Neural progenitor cell (in vitro differentiated cells): ENCODE results near the gene PPIH. TPM values are rescaled to one million over a fixed set of nuclear protein-coding genes. Genes with fewer than 3 reads are reported as not detected.

Source experiments
- DNase-seq: peaks from one replicate; pipeline ENCODE4 v3.0.0-alpha.2; 2016; ENCODE audit warnings: low spot score
- H2AFZ ChIP-seq: fragments of 200-600 bp; sonication (generic); replicated peaks from 2 replicates; pipeline ENCODE4 v1.6.1; 2016; ENCODE audit warnings: antibody characterized with exemption
- H3F3A ChIP-seq: fragments of 200-600 bp; sonication (generic); 2 replicates; pipeline ENCODE4 v1.6.1; 2016; ENCODE audit warnings: antibody characterized with exemption, low read depth
- H3K27ac ChIP-seq: fragments of 200-600 bp; sonication (generic); 2 replicates; pipeline ENCODE4 v1.5.1; 2016; ENCODE audit warnings: mild to moderate bottlenecking
- H3K27me3 ChIP-seq: fragments of 200-600 bp; sonication (generic); 2 replicates; pipeline ENCODE4 v1.6.1; 2016; ENCODE audit warnings: mild to moderate bottlenecking, moderate library complexity
- H3K36me3 ChIP-seq: fragments of 200-600 bp; sonication (generic); 2 replicates; pipeline ENCODE4 v1.5.1; 2016
- H3K4me1 ChIP-seq: fragments of 200-600 bp; sonication (generic); 2 replicates; pipeline ENCODE4 v1.6.1; 2016; ENCODE audit warnings: mixed run types
- H3K4me2 ChIP-seq: fragments of 200-600 bp; sonication (generic); 2 replicates; pipeline ENCODE4 v1.6.1; 2016
- H3K4me3 ChIP-seq: fragments of 200-600 bp; sonication (generic); 2 replicates; pipeline ENCODE4 v1.5.1; 2016
- H3K79me2 ChIP-seq: fragments of 200-600 bp; sonication (generic); 2 replicates; pipeline ENCODE4 v1.6.1; 2016; ENCODE audit warnings: low read depth
- H3K9ac ChIP-seq: fragments of 200-600 bp; sonication (generic); 2 replicates; pipeline ENCODE4 v1.6.1; 2016
- H3K9me3 ChIP-seq: fragments of 200-600 bp; sonication (generic); 2 replicates; pipeline ENCODE4 v1.5.1; 2016; ENCODE audit warnings: low read depth
- H4K20me1 ChIP-seq: fragments of 200-600 bp; sonication (generic); 2 replicates; pipeline ENCODE4 v1.6.1; 2016; ENCODE audit warnings: low read depth
- H3K27ac Mint-ChIP-seq: 3 replicates; pipeline ENCODE4 v1.8.0; 2021; ENCODE audit warnings: mixed read lengths
- H3K27me3 Mint-ChIP-seq: 2 replicates; pipeline ENCODE4 v1.8.0; 2022; ENCODE audit warnings: low read depth, mild to moderate bottlenecking, inconsistent platforms, moderate library complexity, mixed read lengths; ENCODE audit not compliant: insufficient read depth
- H3K36me3 Mint-ChIP-seq: 3 replicates; pipeline ENCODE4 v1.8.0; 2021; ENCODE audit warnings: mixed read lengths
- H3K4me1 Mint-ChIP-seq: 3 replicates; pipeline ENCODE4 v1.8.0; 2021; ENCODE audit warnings: mixed read lengths
- H3K4me3 Mint-ChIP-seq: 3 replicates; pipeline ENCODE4 v1.8.0; 2021; ENCODE audit warnings: mild to moderate bottlenecking, moderate library complexity, mixed read lengths
- H3K9me3 Mint-ChIP-seq: 3 replicates; pipeline ENCODE4 v1.8.0; 2020; ENCODE audit warnings: mixed read lengths
- CTCF ChIP-seq: fragments of 200-600 bp; sonication (generic); IDR thresholded peaks from 2 replicates; pipeline ENCODE4 v1.5.1; 2017; ENCODE audit warnings: antibody characterized with exemption, mild to moderate bottlenecking
- EZH2 ChIP-seq: fragments of 200-600 bp; sonication (generic); IDR thresholded peaks from 2 replicates; pipeline ENCODE4 v1.6.1; 2017; ENCODE audit warnings: antibody characterized with exemption, mild to moderate bottlenecking, moderate library complexity
- EZH2phosphoT487 ChIP-seq: fragments of 200-600 bp; sonication (generic); IDR thresholded peaks from 2 replicates; pipeline ENCODE4 v1.6.1; 2017; ENCODE audit warnings: antibody characterized with exemption
- total RNA-seq: library from RNA; depleted of rRNA; stranded (reverse); fragments of >200 nt; gene quantifications from 2 replicates; pipeline ENCODE4 v1.2.3, GENCODE V29; 2015; ENCODE audit warnings: low replicate concordance

PPIH gene
- total RNA-seq, 1 donor from 2014 or later, result 126 TPM

DNA sequence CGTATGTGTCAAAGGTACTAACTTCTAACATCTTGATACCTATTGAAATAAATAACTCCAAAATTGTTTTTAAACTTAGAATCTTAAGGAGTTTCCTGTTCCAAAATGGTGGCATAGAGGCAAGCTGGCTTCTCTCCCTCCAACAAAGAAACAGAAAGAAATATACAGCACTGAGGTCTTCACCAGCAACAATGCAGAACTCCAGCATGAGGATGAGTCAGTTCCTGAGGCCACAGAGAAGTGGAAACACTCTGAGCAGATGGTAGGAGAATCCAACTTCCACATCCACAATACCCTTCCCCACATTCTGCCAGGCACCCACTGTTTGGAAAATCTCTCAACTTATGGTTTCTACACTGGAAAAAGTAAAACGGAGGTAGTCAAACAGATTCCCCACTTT, 12.2 kb upstream of the PPIH start:
- DNase-seq, result no peak
- TF ChIP-seq EZH2, result no peak
- no peak for TF ChIP-seq CTCF
- no peak for TF ChIP-seq EZH2phosphoT487
- H2AFZ ChIP-seq, result no peak overlapping the region
- no peak overlapping the region for H3K4me3 ChIP-seq
- no peak overlapping the region for H3K9ac ChIP-seq
- Mint-ChIP-seq H3K36me3 (peaks cover 18% of the 10 kb centered on the region), H3K27me3 (no peaks in the 10 kb centered on the region), H3K4me1 (no peaks in the 10 kb centered on the region), H3K27ac (no peak overlapping the region), H3K9me3 (no peaks in the 10 kb centered on the region), H3K4me3 (no peak overlapping the region)
- H3K36me3 ChIP-seq, result no peaks in the 10 kb centered on the region
- H3K27ac ChIP-seq, result no peak overlapping the region
- H3K27me3 ChIP-seq, result peaks cover 25% of the 10 kb centered on the region
- no peaks in the 10 kb centered on the region for H3F3A ChIP-seq
- no peaks in the 10 kb centered on the region for H3K9me3 ChIP-seq
- H3K4me1 ChIP-seq, result no peaks in the 10 kb centered on the region
- H3K4me2 ChIP-seq, result no peak overlapping the region
- H4K20me1 ChIP-seq, result no peaks in the 10 kb centered on the region
- no peaks in the 10 kb centered on the region for H3K79me2 ChIP-seq

DNA sequence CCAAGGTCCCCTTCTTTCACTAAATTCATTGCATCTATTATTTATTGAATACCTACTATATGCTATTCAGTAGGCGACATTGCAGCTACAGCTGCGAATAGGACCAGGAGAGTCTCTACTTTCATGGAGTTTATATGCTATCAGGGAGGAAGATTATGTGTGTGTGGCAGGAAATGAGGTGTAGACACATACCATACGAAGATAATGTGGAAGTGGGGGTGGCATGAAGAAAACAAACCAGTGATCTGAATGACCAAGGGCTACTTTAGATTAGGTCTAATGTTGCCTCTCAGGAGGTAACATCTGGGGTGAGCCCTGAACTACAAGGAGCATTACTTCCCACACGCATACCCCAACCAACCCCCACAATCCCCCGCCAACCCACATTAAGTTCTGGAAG, 1.0 kb upstream of the PPIH start:
- H3K27ac ChIP-seq, result no peak overlapping the region
- Mint-ChIP-seq H3K36me3 (peaks cover 9% of the 10 kb centered on the region), H3K27me3 (peaks cover 2% of the 10 kb centered on the region)

DNA sequence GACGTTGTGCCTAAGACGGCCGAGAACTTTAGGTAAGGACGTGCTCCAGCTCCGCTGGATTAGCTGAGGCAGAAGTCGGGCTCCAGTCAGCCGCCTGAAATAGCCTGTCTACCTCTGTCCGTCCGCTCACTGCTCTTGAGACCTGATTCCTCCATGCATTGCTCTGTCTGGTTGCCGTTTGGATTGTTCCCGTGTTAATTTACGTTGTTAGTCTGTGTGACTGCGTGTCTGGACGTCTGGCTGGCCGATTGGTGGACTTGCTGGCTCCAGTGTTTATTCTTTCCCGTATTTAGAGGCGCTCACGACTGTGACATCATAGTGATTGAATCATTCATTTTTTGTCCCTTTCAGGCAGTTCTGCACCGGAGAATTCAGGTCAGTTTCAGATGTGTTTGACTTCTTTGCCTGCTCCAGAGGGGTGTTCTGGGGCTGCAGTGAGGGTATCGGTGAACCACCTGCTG, 684 bp downstream of the PPIH start:
- H3K36me3 Mint-ChIP-seq, result peaks cover 9% of the 10 kb centered on the region
- peak overlapping the region; percentile 95 for H3K4me3 Mint-ChIP-seq
- Histone ChIP-seq H4K20me1 (no peaks in the 10 kb centered on the region), H3K9me3 (no peaks in the 10 kb centered on the region), H3K79me2 (peaks cover 25% of the 10 kb centered on the region), H3K4me3 (peak overlapping the region; percentile 79), H3F3A (peaks cover 11% of the 10 kb centered on the region), H3K27ac (no peak overlapping the region), H3K36me3 (no peaks in the 10 kb centered on the region), H3K9ac (peak overlapping the region; percentile 38), H3K27me3 (peaks cover 6% of the 10 kb centered on the region), H3K4me2 (peak overlapping the region; percentile 93), H3K4me1 (peaks cover 11% of the 10 kb centered on the region), H2AFZ (peak overlapping the region; percentile 93)
- DNase-seq, result peak; percentile 50
- H3K4me1 Mint-ChIP-seq, result peaks cover 24% of the 10 kb centered on the region
- H3K9me3 Mint-ChIP-seq, result no peaks in the 10 kb centered on the region
- TF ChIP-seq EZH2phosphoT487, result no peak
- no peak for TF ChIP-seq CTCF
- no peak for TF ChIP-seq EZH2
- peak overlapping the region; percentile 92 for H3K27ac Mint-ChIP-seq
- peaks cover 2% of the 10 kb centered on the region for H3K27me3 Mint-ChIP-seq

More for the DNA sequence above, 1.0 kb upstream of the PPIH start:
- no peak overlapping the region for H3K4me3 ChIP-seq
- no peaks in the 10 kb centered on the region for H3K9me3 Mint-ChIP-seq
- no peaks in the 10 kb centered on the region for H3K9me3 ChIP-seq
- peak overlapping the region; percentile 95 for H2AFZ ChIP-seq
- no peak for TF ChIP-seq EZH2phosphoT487
- no peak for TF ChIP-seq CTCF
- TF ChIP-seq EZH2, result no peak
- peak overlapping the region; percentile 54 for H3K27ac Mint-ChIP-seq
- peaks cover 11% of the 10 kb centered on the region for H3K4me1 ChIP-seq
- H4K20me1 ChIP-seq, result no peaks in the 10 kb centered on the region
- peak overlapping the region; percentile 95 for H3K4me3 Mint-ChIP-seq
- peaks cover 11% of the 10 kb centered on the region for H3F3A ChIP-seq
- H3K27me3 ChIP-seq, result peaks cover 23% of the 10 kb centered on the region
- no peak overlapping the region for H3K9ac ChIP-seq
- peaks cover 24% of the 10 kb centered on the region for H3K4me1 Mint-ChIP-seq
- no peak for DNase-seq
- H3K36me3 ChIP-seq, result no peaks in the 10 kb centered on the region
- H3K4me2 ChIP-seq, result peak overlapping the region; percentile 93
- peaks cover 19% of the 10 kb centered on the region for H3K79me2 ChIP-seq
